Right lobe of liver (tissue), 4 donors: ENCODE measurements around the gene CYP2A6.

Source experiments
- CTCF ChIP-seq, 4 donors: fragments of 200-600 bp in 3 of 4; fragments of 450-650 bp in 1 of 4; IDR thresholded peaks; one replicate each; pipeline versions ENCODE4 v1.5.1 to v1.8.0; 2016 to 2022; ENCODE audit warnings: antibody characterized with exemption in 4 of 4, mild to moderate bottlenecking in 2 of 4
- POLR2A ChIP-seq: fragments of 450-650 bp; IDR thresholded peaks from one replicate; pipeline ENCODE4 v1.6.1; 2017; ENCODE audit warnings: antibody characterized with exemption, mild to moderate bottlenecking
- donor health status: DM: no; HTN: no; CAD: no.
- donor health status: DM: no; HTN: no; CAD: no.
- donor health status: DM: no; HTN: yes; CAD: no.

DNA sequence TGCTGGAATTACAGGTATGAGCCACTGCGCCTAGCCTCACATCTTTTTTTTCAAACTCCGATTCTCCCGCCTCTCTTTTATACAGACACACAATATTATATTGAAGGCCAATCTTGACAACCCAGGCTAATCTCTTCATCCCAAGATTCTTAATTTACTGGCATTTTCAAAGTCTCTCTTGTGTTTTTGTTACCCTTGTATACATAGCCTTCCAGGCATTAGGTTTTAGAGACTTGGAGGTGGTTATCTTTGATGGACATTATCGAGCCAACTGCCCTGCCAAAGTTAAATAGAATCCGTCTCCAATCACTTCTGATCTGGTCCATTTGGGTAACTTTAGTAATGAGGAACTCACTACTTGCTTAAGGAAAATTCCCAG lies 46.2 kb upstream of the CYP2A6 start:
- TF ChIP-seq CTCF (IDR thresholded peaks at IDR 0.05): no peak
- no peak for TF ChIP-seq POLR2A
